ENCODE measurements around the gene MRGPRG.

The MRGPRG gene

DNA sequence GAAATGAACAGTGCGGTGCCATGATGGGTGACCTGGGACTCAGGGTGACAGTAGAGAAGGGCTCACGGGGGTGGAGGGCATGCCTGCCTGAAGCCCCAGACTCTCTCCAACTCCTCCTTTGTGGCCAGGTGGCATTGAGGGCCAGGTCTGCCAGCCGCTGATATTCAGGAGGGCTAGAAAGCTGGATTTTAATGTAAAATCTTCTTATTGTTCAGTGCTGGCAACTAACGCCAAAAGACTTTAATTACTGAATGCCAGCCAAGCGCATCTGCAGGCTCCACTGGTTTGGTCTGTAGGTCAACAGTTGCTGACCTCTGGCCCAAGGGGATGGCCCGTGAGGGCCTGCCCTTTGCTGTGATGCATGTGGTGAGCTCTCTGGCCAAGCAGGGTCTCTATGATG is 10.3 kb downstream of the MRGPRG start:
- TF ChIP-seq, protein P1, sequence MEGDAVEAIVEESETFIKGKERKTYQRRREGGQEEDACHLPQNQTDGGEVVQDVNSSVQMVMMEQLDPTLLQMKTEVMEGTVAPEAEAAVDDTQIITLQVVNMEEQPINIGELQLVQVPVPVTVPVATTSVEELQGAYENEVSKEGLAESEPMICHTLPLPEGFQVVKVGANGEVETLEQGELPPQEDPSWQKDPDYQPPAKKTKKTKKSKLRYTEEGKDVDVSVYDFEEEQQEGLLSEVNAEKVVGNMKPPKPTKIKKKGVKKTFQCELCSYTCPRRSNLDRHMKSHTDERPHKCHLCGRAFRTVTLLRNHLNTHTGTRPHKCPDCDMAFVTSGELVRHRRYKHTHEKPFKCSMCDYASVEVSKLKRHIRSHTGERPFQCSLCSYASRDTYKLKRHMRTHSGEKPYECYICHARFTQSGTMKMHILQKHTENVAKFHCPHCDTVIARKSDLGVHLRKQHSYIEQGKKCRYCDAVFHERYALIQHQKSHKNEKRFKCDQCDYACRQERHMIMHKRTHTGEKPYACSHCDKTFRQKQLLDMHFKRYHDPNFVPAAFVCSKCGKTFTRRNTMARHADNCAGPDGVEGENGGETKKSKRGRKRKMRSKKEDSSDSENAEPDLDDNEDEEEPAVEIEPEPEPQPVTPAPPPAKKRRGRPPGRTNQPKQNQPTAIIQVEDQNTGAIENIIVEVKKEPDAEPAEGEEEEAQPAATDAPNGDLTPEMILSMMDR (IDR thresholded peaks at IDR 0.05; ENCODE audit: insufficient read depth, low read depth, low read length, missing control alignments), result no peak
- H3K4me3 ChIP-seq (ENCODE audit: low read length), result no peak overlapping the region
- DNase-seq (ENCODE audit: low read depth), result no peak

DNA sequence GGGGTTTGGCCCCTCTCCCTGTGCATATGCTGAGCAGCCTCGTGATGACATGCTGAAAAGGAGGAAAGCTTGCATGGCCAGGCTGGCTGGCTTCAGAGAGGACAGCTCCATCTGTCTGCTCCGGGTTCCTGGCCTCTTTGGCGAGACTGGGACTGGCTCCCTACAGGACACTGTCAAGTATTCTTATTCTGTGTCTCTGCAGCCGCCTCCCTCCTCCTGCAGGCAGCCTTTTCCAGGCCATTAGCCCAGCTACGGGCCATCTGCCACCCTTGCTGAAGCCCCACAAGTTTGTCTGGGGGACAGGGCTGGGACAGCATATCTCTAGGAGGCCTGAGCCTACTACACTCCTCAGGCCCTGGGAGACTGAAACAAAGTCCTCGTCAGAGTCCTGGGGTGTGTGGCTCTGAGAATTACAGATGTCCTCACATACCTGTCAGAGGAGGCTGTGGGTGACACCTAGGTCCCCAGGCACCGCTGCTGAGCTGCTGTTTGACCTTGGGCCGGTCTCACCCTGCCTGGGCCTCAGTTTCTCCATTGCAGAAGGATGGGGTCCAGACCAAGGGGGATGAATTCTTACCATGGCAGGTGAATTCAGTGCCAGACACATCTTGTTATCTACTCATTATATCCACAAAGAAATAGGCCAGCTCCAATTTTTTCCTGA is 11.0 kb downstream of the MRGPRG start:
- H3K4me3 ChIP-seq (ENCODE audit: low read length), result no peak overlapping the region
- TF ChIP-seq, protein P1 (IDR thresholded peaks at IDR 0.05; ENCODE audit: insufficient read depth, low read depth, low read length, missing control alignments), result no peak
- DNase-seq (ENCODE audit: low read depth), result no peak

DNA sequence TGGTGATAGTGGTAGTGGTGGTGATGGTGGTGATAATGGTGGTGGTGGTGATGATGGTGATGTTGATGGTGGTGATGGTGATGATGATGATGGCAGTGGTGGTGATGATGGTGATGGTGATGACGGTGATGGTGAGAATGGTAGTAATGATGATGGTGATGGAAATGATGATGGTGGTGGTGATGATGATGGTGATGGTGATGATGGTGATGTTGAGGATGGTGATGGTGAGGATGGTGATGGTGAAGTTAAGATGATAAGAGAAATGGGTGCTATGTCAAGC is 11.8 kb downstream of the MRGPRG start:
- H3K4me3 ChIP-seq (ENCODE audit: low read length), result no peak overlapping the region
- no peak for DNase-seq (ENCODE audit: low read depth)
- TF ChIP-seq, protein P1 (IDR thresholded peaks at IDR 0.05; ENCODE audit: insufficient read depth, low read depth, low read length, missing control alignments), result no peak

DNA sequence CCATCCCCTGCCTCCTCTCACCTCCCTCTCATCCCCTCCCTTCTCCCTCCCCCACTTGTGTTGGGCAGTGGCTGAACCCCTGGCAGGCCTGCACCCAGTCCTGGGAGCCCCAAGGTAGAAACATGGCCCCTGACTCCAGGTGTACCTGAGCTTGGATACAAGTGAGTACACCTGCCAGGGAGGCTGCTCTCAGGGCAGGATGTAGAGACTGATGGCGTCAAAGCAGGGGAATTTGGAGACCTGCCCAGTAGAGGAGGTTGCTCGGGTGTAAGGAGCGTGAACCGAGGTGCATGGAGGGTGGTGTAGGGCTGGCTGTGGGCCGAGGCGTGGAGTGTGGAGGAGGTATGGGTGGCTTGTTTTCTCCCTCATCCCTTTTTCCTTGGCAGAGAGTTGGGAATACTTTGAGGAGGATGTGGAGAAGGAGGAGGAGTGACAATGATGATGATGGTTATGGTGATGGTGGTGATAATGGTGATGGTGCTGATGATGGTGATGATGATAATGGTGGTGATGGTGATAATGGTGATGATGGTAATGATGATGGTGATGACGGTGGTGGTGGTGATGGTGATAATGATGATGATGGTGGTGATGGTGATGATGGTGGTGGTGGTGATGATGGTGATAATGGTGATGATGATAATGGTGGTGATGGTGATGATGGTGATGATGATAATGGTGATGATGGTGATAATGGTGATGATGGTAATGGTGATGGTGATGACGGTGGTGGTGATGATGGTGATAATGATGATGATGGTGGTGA is 12.3 kb downstream of the MRGPRG start:
- no peak overlapping the region for H3K4me3 ChIP-seq (ENCODE audit: low read length)
- TF ChIP-seq, protein P1 (IDR thresholded peaks at IDR 0.05; ENCODE audit: insufficient read depth, low read depth, low read length, missing control alignments), result no peak
- no peak for DNase-seq (ENCODE audit: low read depth)

DNA sequence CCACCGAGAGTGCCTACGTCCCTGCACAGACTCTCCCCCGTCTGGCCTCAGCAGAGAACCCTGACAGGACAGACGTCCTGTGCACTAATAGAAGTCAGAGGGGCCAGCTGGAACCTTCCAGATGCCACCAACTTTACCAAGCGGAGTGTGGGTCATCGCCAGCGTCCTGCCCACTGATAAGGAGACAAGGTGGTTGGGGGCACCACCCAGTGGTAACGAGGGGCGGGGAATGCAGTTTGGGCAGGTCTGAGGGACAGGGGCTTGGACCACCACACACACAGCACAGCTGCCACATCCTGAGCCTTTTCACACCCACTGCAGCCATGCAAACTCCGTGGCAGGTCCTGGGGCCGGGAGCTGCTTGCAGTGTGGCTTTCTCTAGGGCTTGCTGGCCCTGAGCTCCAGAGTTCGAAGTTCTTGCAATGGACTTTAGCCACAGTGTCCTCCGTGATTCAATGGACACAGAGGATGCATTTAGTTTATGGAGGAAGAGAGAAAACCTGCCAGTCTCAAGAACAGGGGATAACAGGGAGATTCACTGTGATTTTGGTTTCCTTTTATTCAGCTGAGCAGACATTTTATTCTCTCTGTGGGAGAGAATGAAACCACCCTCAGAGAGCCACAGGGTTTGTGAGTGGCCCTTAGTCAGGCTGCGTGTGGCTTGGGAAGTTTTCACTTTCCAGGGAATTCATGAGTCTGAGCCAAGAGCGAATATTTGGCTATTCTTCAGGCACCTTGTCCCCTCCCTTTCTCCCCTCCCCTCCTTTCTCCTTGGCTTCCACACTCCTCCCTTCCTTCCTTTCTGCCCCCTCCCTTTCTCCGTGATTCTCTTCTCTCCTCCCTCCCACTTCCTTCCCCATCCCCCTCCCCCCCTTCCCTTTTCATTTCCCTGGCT is 13.1 kb downstream of the MRGPRG start:
- DNase-seq (ENCODE audit: low read depth), result no peak
- TF ChIP-seq, protein P1 (IDR thresholded peaks at IDR 0.05; ENCODE audit: insufficient read depth, low read depth, low read length, missing control alignments), result no peak
- no peak overlapping the region for H3K4me3 ChIP-seq (ENCODE audit: low read length)

DNA sequence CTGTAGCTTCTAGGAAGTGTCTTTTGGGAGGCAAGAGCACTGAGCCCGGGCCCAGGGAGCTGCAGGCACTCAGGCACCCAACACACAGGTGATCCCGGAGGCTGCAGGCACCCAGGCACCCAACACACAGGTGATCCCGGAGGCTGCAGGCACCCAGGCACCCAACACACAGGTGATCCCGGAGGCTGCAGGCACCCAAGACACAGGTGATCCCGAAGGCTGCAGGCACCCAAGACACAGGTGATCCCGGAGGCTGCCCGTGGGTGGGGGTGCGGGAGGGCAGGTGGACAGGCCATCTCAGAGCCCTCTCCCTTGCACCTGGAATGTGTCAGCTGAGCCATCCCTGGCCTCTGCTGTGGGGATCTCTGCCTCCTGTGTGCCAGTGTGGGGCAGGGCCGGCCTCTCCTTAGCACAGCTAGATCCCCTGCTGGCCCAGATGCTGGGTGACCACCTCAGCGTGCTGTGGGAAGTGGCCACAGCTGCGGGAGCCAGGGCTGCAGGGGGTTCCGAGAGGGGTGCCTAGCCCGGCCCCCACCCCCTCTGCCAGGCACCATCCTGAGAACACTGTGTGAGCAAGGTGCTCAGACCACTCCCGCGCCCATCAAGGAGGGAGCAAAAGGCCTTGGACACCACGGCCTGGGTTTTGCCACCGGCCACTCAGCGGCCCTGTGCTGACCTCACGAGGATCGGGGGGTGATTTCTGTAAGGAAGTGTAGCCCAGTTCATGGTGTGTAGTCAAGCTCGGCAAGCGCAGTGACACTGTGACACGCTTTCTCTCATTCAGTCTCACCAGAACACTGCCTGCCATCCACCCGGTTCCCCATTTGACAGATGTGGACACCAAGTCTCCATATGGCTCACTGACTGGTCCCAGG is 14.2 kb downstream of the MRGPRG start:
- no peak overlapping the region for H3K4me3 ChIP-seq (ENCODE audit: low read length)
- DNase-seq (ENCODE audit: low read depth), result no peak
- TF ChIP-seq, protein P1 (IDR thresholded peaks at IDR 0.05; ENCODE audit: insufficient read depth, low read depth, low read length, missing control alignments), result no peak

Data from epithelial cell of esophagus (primary cell).